Tibial nerve (tissue), 4 donors: Measurements from ENCODE around the gene KCNA1. TPM values are rescaled to one million over a fixed set of nuclear protein-coding genes. Genes with fewer than 3 reads are reported as not detected.

Experiments
- DNase-seq, 2 donors: peaks; one replicate each; pipeline ENCODE4 v3.0.0-alpha.2; 2019; ENCODE audit warnings: low spot score in 2 of 2
- H3K27ac ChIP-seq, 4 donors: fragments of 200-600 bp; sonication (generic) in 3 of 4; one replicate each; pipeline ENCODE4 v1.5.1; 2017 to 2019; ENCODE audit warnings: mild to moderate bottlenecking in 1 of 4
- H3K27me3 ChIP-seq, 2 donors: fragments of 200-600 bp; sonication (generic) in 1 of 2; one replicate each; pipeline versions ENCODE4 v1.5.1 to v1.6.0; 2017 to 2019
- H3K36me3 ChIP-seq, 3 donors: fragments of 200-600 bp; sonication (generic); one replicate each; pipeline ENCODE4 v1.5.1; 2018 to 2019
- H3K4me1 ChIP-seq, 4 donors: fragments of 200-600 bp; sonication (generic) in 3 of 4; one replicate each; pipeline ENCODE4 v1.5.1; 2017 to 2019
- H3K4me3 ChIP-seq, 4 donors: fragments of 200-600 bp; sonication (generic) in 3 of 4; one replicate each; pipeline ENCODE4 v1.5.1; 2017 to 2019; ENCODE audit warnings: mild to moderate bottlenecking in 1 of 4, moderate library complexity in 1 of 4
- H3K9me3 ChIP-seq, 4 donors: fragments of 200-600 bp; sonication (generic) in 3 of 4; one replicate each; pipeline ENCODE4 v1.5.1; 2017 to 2019
- EP300 ChIP-seq, 2 donors: sonication (generic); formaldehyde crosslinking; IDR thresholded peaks; one replicate each; pipeline ENCODE4 v1.6.1; 2017; ENCODE audit warnings: antibody characterized with exemption in 2 of 2, mild to moderate bottlenecking in 1 of 2
- POLR2A ChIP-seq, 2 donors: fragments of 450-650 bp; IDR thresholded peaks; one replicate each; pipeline ENCODE4 v1.6.1; 2017; ENCODE audit warnings: antibody characterized with exemption in 2 of 2, mild to moderate bottlenecking in 2 of 2, moderate library complexity in 2 of 2
- WGBS, 2 donors: methylation state at CpG; one replicate each; pipeline ENCODE4 v1.1.5; 2018; 5-methylcytosine and 5-hydroxymethylcytosine counted together
- total RNA-seq, 4 donors: library from RNA; depleted of rRNA; stranded (reverse); fragments of >200 nt; gene quantifications; one replicate each; pipeline ENCODE4 v1.1.0, GENCODE V29; 2016
- TF ChIP-seq, protein P1 (sequence below), 5 experiments: fragments of 200-600 bp in 3 of 5; fragments of 450-650 bp in 2 of 5; sonication (generic) in 3 of 5; IDR thresholded peaks; one replicate each; pipeline ENCODE4 v1.5.1; 2016 to 2019; ENCODE audit warnings: antibody characterized with exemption in 5 of 5, mild to moderate bottlenecking in 3 of 5, moderate library complexity in 2 of 5

KCNA1 gene
- total RNA-seq, 4 donors from 2014 or later, result 1.2 to 12.8 (median 4.8) TPM

DNA sequence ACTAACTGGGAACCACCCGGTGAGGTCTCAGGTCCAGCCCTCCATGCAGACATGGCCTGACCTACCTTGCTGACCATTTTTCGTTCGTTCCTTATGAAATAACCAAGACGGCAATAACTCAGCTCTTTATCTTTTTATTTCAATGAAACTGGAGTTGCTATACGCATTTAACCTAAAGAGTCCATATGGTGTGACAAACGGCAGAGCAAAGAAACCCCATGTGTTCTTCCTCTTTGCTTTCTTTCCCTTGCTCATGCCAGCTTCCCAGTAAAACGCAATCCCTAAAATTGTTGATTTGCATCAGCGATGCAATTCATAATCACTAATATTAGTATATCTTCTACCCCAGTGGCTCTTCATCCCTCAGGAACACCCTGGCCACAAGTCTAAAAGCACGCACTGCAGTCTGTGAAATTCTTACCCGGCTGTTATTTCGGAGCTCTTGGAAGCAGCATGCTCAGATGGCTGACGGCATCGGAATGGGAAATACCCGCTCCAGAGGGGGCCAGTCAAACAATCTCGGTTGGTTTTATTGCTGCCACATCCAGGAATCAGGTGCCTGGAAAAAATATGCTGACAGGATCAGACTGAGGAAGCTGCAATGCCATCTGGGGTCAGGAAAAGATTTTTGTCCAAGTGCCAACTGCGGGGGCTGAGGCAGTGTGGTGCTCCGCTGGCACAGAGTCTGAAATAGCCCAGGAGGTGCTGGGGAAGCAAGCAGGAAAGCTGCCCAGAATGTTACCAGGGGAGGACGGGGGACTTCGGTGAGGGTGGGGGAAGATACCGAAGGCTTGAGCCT is 28.2 kb upstream of the KCNA1 start:
- Histone ChIP-seq H3K4me1 (no peaks in the 10 kb centered on the region), H3K9me3 (peaks cover 0 to 8% (median 0%) of the 10 kb centered on the region in 4 donors), H3K36me3 (no peaks in the 10 kb centered on the region), H3K27me3 (no peaks in the 10 kb centered on the region), H3K27ac (no peak overlapping the region), H3K4me3 (no peak overlapping the region)
- WGBS, 2 donors, result 70 to 75% methylated on average over 20 of the region's 20 CpGs
- TF ChIP-seq, protein P1, sequence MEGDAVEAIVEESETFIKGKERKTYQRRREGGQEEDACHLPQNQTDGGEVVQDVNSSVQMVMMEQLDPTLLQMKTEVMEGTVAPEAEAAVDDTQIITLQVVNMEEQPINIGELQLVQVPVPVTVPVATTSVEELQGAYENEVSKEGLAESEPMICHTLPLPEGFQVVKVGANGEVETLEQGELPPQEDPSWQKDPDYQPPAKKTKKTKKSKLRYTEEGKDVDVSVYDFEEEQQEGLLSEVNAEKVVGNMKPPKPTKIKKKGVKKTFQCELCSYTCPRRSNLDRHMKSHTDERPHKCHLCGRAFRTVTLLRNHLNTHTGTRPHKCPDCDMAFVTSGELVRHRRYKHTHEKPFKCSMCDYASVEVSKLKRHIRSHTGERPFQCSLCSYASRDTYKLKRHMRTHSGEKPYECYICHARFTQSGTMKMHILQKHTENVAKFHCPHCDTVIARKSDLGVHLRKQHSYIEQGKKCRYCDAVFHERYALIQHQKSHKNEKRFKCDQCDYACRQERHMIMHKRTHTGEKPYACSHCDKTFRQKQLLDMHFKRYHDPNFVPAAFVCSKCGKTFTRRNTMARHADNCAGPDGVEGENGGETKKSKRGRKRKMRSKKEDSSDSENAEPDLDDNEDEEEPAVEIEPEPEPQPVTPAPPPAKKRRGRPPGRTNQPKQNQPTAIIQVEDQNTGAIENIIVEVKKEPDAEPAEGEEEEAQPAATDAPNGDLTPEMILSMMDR (IDR thresholded peaks at IDR 0.05), result no peak
- TF ChIP-seq EP300 (IDR thresholded peaks at IDR 0.05) (no peak), POLR2A (IDR thresholded peaks at IDR 0.05) (no peak)
- DNase-seq, result no peak

DNA sequence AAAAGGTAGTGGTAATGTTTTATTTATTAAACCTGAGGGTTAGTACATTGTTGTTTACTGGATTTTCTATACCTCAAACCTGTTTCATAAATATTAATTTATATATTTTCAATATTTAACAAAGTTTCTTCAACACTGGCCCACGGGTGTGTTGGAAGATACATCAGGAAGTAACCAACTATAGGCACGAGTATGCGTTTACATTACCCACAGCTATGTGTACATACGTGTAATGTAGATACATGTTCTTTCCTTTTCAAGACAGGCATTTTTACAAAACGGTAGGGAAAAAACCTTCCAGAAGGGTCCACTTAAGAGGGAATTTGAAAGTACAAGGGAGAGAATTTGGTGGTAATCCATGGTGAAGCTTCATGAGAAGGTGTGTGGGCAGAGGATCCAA is 17.8 kb upstream of the KCNA1 start:
- no peak overlapping the region for H3K4me3 ChIP-seq
- no peaks in the 10 kb centered on the region for H3K9me3 ChIP-seq
- H3K36me3 ChIP-seq, result no peaks in the 10 kb centered on the region
- 85 to 88% methylated on average over 5 of the region's 5 CpGs for WGBS, 2 donors
- no peak overlapping the region for H3K27ac ChIP-seq
- peaks cover 0 to 4% of the 10 kb centered on the region in 2 donors for H3K27me3 ChIP-seq
- no peak for DNase-seq
- TF ChIP-seq, protein P1 (IDR thresholded peaks at IDR 0.05), result no peak
- TF ChIP-seq EP300 (IDR thresholded peaks at IDR 0.05), result no peak
- no peaks in the 10 kb centered on the region for H3K4me1 ChIP-seq

DNA sequence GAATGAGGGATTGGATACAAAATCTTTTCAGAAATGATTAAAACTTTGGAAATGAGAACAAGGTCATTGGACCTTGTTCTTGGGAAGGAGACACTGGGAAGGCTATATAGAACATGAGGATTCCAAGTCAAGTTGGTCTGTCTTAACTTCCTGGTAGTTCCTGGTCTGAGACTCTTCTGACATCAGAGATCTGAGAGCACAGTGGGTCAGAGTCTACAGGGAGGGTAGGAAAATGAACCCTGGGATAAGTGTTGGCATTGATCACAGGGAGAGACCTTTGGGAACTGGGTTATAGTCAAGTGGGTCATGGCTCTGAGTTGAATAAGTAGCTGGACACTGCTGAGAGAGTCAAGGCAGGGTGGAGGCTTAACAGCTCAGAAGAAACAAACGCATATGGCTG is 17.3 kb upstream of the KCNA1 start:
- no peak for TF ChIP-seq POLR2A (IDR thresholded peaks at IDR 0.05)
- no peak for TF ChIP-seq EP300 (IDR thresholded peaks at IDR 0.05)
- TF ChIP-seq, protein P1 (IDR thresholded peaks at IDR 0.05), result no peak
- Histone ChIP-seq H3K27ac (no peak overlapping the region), H3K4me1 (no peaks in the 10 kb centered on the region), H3K9me3 (no peaks in the 10 kb centered on the region), H3K36me3 (no peaks in the 10 kb centered on the region), H3K27me3 (peaks cover 0 to 4% of the 10 kb centered on the region in 2 donors), H3K4me3 (no peak overlapping the region)
- no peak for DNase-seq
- WGBS, 2 donors, result 64 to 69% methylated on average over 1 of the region's 1 CpG

DNA sequence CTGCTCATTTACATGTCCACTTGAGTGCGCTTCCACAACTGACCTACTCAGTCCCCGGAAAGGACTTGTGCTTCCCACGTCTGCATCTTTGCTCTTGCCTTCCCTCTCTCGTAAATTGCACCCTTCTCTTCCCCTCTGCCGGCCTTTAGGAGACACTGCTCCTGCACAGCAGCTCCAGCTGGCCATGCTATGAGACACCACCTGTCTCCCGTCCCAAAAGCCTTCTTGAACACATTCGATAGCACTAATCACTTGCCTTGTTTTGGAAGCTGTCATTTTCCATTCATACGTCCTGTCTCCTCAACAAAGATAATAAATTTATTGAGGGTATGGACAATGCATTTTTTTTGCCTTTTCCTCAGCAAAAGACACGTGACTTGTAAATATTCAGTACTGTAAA is 15.7 kb upstream of the KCNA1 start:
- 59 to 66% methylated on average over 9 of the region's 9 CpGs for WGBS, 2 donors
- Histone ChIP-seq H3K4me1 (no peaks in the 10 kb centered on the region), H3K4me3 (no peak overlapping the region), H3K27ac (no peak overlapping the region), H3K27me3 (peaks cover 0 to 4% of the 10 kb centered on the region in 2 donors), H3K36me3 (no peaks in the 10 kb centered on the region), H3K9me3 (no peaks in the 10 kb centered on the region)
- TF ChIP-seq, protein P1 (IDR thresholded peaks at IDR 0.05), result no peak
- TF ChIP-seq EP300 (IDR thresholded peaks at IDR 0.05), result no peak
- TF ChIP-seq POLR2A (IDR thresholded peaks at IDR 0.05), result no peak
- DNase-seq, result no peak

DNA sequence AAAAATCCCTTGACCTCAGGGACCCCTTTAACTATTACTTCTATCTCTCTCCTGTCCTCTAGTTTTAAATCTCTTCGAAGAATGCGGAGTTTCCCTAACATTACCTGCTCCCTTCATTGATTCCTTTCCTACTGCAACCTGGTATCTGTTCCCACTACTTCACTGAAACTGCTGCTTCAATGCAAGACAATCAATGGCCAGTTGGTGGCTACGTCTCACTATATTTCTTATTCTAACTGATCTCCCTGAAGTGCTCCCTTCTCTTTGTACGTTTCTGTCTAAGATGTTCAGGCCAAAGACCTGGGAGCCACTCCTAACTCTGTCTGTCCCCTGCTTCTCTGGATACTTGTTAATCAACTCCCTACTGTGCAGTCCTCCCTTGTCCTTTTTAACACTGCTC is 10.3 kb upstream of the KCNA1 start:
- Histone ChIP-seq H3K36me3 (no peaks in the 10 kb centered on the region), H3K9me3 (no peaks in the 10 kb centered on the region), H3K27me3 (no peaks in the 10 kb centered on the region), H3K4me3 (no peak overlapping the region), H3K4me1 (no peaks in the 10 kb centered on the region), H3K27ac (no peak overlapping the region)
- TF ChIP-seq EP300 (IDR thresholded peaks at IDR 0.05), result no peak
- TF ChIP-seq, protein P1 (IDR thresholded peaks at IDR 0.05), result no peak
- TF ChIP-seq POLR2A (IDR thresholded peaks at IDR 0.05), result no peak
- no peak for DNase-seq
- WGBS, 2 donors, result 48 to 53% methylated on average over 4 of the region's 4 CpGs
